Transverse colon (tissue), 4 donors: ENCODE data around the gene LAPTM5. TPM values are rescaled to one million over a fixed set of nuclear protein-coding genes. Genes with fewer than 3 reads are reported as not detected.

Experiments
- DNase-seq: peaks from one replicate; pipeline ENCODE4 v3.0.0-alpha.2; 2019
- H3K27ac ChIP-seq, 4 donors: fragments of 200-600 bp; sonication (generic); 2 replicates each; pipeline ENCODE4 v1.5.1; 2016 to 2018; ENCODE audit warnings: inconsistent platforms in 4 of 4
- H3K27me3 ChIP-seq: fragments of 200-600 bp; sonication (generic); 2 replicates; pipeline ENCODE4 v1.5.1; 2017; ENCODE audit warnings: inconsistent platforms
- H3K36me3 ChIP-seq, 4 donors: fragments of 200-600 bp; sonication (generic); 2 replicates each; pipeline ENCODE4 v1.5.1; 2017 to 2019; ENCODE audit warnings: inconsistent platforms in 4 of 4
- H3K4me1 ChIP-seq, 4 donors: fragments of 200-600 bp; sonication (generic); 2 replicates each; pipeline ENCODE4 v1.5.1; 2017 to 2020; ENCODE audit warnings: inconsistent platforms in 4 of 4
- H3K4me3 ChIP-seq, 4 donors: fragments of 200-600 bp; sonication (generic); 1 replicate in 1 of 4; 2 replicates in 3 of 4; pipeline versions ENCODE4 v1.5.1 to v1.6.1; 2017 to 2019; ENCODE audit warnings: inconsistent platforms in 4 of 4
- H3K9me3 ChIP-seq, 2 donors: fragments of 200-600 bp; sonication (generic); 2 replicates each; pipeline ENCODE4 v1.5.1; 2017 to 2019; ENCODE audit warnings: inconsistent platforms in 2 of 2
- CTCF ChIP-seq, 5 experiments: fragments of 200-600 bp in 3 of 5; fragments of 450-650 bp in 2 of 5; sonication (generic) in 3 of 5; IDR thresholded peaks; 1 replicate in 2 of 5; 2 replicates in 3 of 5; pipeline ENCODE4 v1.5.1; 2016 to 2017; ENCODE audit warnings: antibody characterized with exemption in 5 of 5, inconsistent platforms in 3 of 5, mild to moderate bottlenecking in 2 of 5, moderate library complexity in 1 of 5
- EP300 ChIP-seq: sonication (generic); formaldehyde crosslinking; IDR thresholded peaks from one replicate; pipeline ENCODE4 v1.6.1; 2017; ENCODE audit warnings: antibody characterized with exemption, low read depth
- POLR2A ChIP-seq: fragments of 450-650 bp; IDR thresholded peaks from one replicate; pipeline ENCODE4 v1.6.1; 2016; ENCODE audit warnings: antibody characterized with exemption, mild to moderate bottlenecking, moderate library complexity
- POLR2AphosphoS5 ChIP-seq, 3 donors: sonication (generic); formaldehyde crosslinking; IDR thresholded peaks; one replicate each; pipeline ENCODE4 v1.6.1; 2016; ENCODE audit warnings: antibody characterized with exemption in 3 of 3
- WGBS, 2 donors: methylation state at CpG; one replicate each; pipeline ENCODE4 v1.1.5; 2018; ENCODE audit warnings: low coverage in 1 of 2; 5-methylcytosine and 5-hydroxymethylcytosine counted together
- in situ Hi-C, 4 donors: fragments of 200-750 bp; cut with MboI; loops; one replicate each; pipeline versions ENCODE4 v1.15.0 to v1.15.1; 2017; ENCODE audit warnings: low sequenced_read_pairs in 3 of 4, low pct_ligation_motif_present in 1 of 4, low pct_unique_long_range_greater_than_20kb in 1 of 4
- intact Hi-C: fragments of 100-400 bp; cut with DNase I; formaldehyde crosslinking; loops from one replicate; pipeline ENCODE4 v1.15.1; 2023; ENCODE audit warnings: low total_unique reads
- total RNA-seq, 4 donors: library from RNA; depleted of rRNA; stranded (reverse); fragments of >200 nt; gene quantifications; one replicate each; pipeline ENCODE4 v1.1.0, GENCODE V29; 2016

Gene LAPTM5
- total RNA-seq, 4 donors from 2014 or later: 5.2 to 66.6 (median 34.5) TPM

- Histone ChIP-seq H3K4me1 (no peaks in the 10 kb centered on the region), H3K9me3 (no peaks in the 10 kb centered on the region), H3K27me3 (no peaks in the 10 kb centered on the region), H3K27ac (no peak overlapping the region), H3K4me3 (no peak overlapping the region), H3K36me3 (no peaks in the 10 kb centered on the region)
- in situ Hi-C loops: no loop called here
- TF ChIP-seq POLR2AphosphoS5 (IDR thresholded peaks at IDR 0.05) (no peak), POLR2A (no peak), CTCF (IDR thresholded peaks at IDR 0.05) (no peak), EP300 (no peak)
- WGBS, 2 donors: 87 to 92% methylated on average over 4 to 6 of the region's 6 CpGs
- no peak for DNase-seq
- intact Hi-C loops: no loop called here
These were observed 21.7 kb downstream of the LAPTM5 start for GRCh38 chr1:30735668-30736498.

GRCh38 chr1:30735124-30735523, 22.4 kb downstream of the LAPTM5 start:
- H3K4me1 ChIP-seq: no peaks in the 10 kb centered on the region
- intact Hi-C loops (no loop called here), in situ Hi-C loops (no loop called here)
- no peak overlapping the region for H3K27ac ChIP-seq
- H3K27me3 ChIP-seq: no peaks in the 10 kb centered on the region
- TF ChIP-seq POLR2A: no peak
- 84% methylated on average over 6 of the region's 6 CpGs; no CpG with 5 or more reads in 1 of the 2 donors for WGBS, 2 donors
- H3K4me3 ChIP-seq: no peak overlapping the region
- no peak for DNase-seq
- H3K36me3 ChIP-seq: no peaks in the 10 kb centered on the region
- H3K9me3 ChIP-seq: no peaks in the 10 kb centered on the region

- Histone ChIP-seq H3K4me1 (no peaks in the 10 kb centered on the region), H3K4me3 (no peak overlapping the region), H3K27me3 (no peaks in the 10 kb centered on the region), H3K27ac (no peak overlapping the region), H3K36me3 (no peaks in the 10 kb centered on the region), H3K9me3 (no peaks in the 10 kb centered on the region)
- DNase-seq: no peak
- TF ChIP-seq POLR2AphosphoS5 (IDR thresholded peaks at IDR 0.05) (no peak), CTCF (IDR thresholded peaks at IDR 0.05) (no peak)
- intact Hi-C loops: no loop called here
- 95 to 96% methylated on average over 3 to 4 of the region's 4 CpGs for WGBS, 2 donors
- in situ Hi-C loops: no loop called here
These were observed 23.0 kb downstream of the LAPTM5 start for GRCh38 chr1:30734580-30734979.

- TF ChIP-seq POLR2AphosphoS5 (IDR thresholded peaks at IDR 0.05) (no peak), EP300 (no peak), CTCF (IDR thresholded peaks at IDR 0.05) (no peak)
- Histone ChIP-seq H3K4me3 (no peak overlapping the region), H3K36me3 (no peaks in the 10 kb centered on the region), H3K27me3 (no peaks in the 10 kb centered on the region), H3K9me3 (no peaks in the 10 kb centered on the region), H3K27ac (no peak overlapping the region), H3K4me1 (no peaks in the 10 kb centered on the region)
- DNase-seq: no peak
- intact Hi-C loops (no loop called here), in situ Hi-C loops (no loop called here)
- WGBS, 2 donors: 90% methylated on average over 4 of the region's 4 CpGs; no CpG with 5 or more reads in 1 of the 2 donors
These were observed 23.5 kb downstream of the LAPTM5 start for GRCh38 chr1:30734106-30734505.

- intact Hi-C loops (no loop called here), in situ Hi-C loops (no loop called here)
- no peak overlapping the region for H3K27ac ChIP-seq
- H3K9me3 ChIP-seq: no peaks in the 10 kb centered on the region
- no peak for TF ChIP-seq POLR2AphosphoS5 (IDR thresholded peaks at IDR 0.05)
- no peak for TF ChIP-seq POLR2A
- no peak for TF ChIP-seq CTCF (IDR thresholded peaks at IDR 0.05)
- TF ChIP-seq EP300: no peak
- WGBS, 2 donors: 78 to 89% methylated on average over 4 to 8 of the region's 8 CpGs
- DNase-seq: no peak
- no peaks in the 10 kb centered on the region for H3K4me1 ChIP-seq
- H3K36me3 ChIP-seq: no peaks in the 10 kb centered on the region
- H3K27me3 ChIP-seq: no peaks in the 10 kb centered on the region
- H3K4me3 ChIP-seq: no peak overlapping the region
These were observed 24.1 kb downstream of the LAPTM5 start for GRCh38 chr1:30733493-30733892.
